Ramos (cell line): ENCODE measurements around the gene FAM111A.
"Not testable (repeated sequence)": the region's sequence is repeated elsewhere in the genome, so short reads cannot be mapped to it uniquely, and the experiment has no call there.

ENCODE experiments used
- in situ Hi-C: fragments of 300-500 bp; cut with MboI; formaldehyde crosslinking; loops from one replicate; pipeline ENCODE4 v1.14.3; 2022; ENCODE audit warnings: low sequenced_read_pairs; ENCODE audit not compliant: unreplicated experiment

The FAM111A gene, protein sequence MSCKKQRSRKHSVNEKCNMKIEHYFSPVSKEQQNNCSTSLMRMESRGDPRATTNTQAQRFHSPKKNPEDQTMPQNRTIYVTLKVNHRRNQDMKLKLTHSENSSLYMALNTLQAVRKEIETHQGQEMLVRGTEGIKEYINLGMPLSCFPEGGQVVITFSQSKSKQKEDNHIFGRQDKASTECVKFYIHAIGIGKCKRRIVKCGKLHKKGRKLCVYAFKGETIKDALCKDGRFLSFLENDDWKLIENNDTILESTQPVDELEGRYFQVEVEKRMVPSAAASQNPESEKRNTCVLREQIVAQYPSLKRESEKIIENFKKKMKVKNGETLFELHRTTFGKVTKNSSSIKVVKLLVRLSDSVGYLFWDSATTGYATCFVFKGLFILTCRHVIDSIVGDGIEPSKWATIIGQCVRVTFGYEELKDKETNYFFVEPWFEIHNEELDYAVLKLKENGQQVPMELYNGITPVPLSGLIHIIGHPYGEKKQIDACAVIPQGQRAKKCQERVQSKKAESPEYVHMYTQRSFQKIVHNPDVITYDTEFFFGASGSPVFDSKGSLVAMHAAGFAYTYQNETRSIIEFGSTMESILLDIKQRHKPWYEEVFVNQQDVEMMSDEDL

DNA sequence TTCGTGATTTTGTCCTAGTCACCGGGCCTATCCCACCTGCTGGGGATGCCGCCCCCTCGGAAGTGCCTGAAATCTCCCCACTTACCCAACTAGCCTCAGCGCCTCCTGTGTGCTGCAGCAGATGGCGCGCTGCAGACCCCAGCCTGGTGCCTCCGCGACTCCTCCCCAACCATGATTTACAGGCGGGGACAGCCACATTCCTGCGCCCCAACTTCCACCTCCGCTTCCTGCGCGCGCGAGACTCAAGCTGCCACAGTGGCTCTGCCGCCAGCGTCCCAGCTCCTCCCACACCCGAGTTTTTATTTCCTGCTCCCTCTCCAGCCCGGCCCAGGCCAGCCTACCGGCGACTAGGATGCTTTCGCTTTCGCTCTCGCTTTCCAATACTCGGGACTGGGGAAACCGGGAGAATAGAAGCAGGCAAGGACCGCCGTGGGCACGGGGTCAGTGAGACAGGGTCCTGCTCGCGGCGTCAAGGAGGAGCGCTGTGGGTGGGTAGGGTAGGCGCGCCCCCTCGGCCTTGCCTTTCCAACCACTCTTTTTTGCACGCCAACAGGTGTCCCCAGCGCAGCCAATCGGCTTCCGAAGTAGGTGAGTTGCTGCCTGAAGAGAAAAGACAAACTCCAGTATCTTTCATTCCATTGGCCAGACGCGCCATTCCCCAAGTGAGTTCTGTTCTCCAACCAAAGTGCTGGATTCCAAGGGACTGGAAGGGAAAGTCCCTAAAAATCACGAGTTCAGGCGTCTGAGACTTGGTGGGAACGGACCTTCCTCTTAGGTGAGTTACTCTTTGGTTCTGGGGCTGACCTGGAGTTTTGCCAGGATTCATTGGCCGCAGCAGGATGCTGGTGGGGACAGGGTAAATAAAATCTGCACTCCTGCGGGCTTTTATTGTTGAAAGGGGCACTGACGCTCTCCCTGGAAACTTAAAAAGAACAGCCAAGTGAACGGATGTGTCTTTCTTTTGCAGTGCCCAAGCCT is at the start of gene FAM111A:
Gene FAM111A (plus strand): TSS at position 327 of the 978 bp plus-strand sequence. CDS start 6,017 bp downstream, outside the sequence.
- in situ Hi-C loops = no loop called here

DNA sequence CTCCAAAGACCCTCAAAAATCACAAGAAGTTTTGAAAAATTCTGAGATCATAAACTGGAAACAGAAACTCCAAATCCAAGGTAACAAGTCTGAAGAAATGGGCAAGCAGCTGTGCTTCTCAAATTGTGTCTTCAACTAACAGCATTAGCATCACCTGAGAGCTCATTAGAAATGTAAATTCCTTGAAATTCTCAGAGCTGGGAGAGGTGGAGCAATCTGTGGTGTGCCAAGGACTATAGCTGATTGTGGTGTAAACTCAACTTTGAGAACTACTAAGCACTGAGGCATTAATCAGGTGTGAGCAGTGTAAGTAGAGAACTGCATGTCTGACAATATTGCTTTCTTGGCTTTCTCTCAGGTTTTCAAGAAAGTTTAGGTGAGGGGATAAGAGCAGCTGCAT is 49.1 kb upstream of the FAM111A start:
- in situ Hi-C loops = not testable (repeated sequence)

DNA sequence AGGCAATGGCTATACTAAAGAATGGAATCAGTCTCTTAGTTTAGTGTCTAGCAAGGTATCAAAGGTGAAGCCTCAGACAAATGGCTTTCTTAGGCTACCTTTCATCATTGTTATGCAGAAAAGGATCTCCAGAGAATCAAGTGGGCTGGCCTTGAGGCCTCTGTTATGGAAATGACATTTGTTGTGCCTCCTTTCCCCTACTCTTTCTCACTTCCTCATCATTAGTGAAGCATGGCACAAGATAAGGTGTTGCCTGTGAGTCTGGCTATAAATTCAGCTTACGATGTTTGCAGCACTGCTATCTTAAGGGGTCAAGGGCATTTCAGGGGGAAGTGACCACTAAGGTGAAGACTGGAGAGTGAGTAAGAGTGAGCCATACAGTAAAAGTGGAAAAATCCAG is 47.4 kb upstream of the FAM111A start:
- in situ Hi-C loops = not testable (repeated sequence)

DNA sequence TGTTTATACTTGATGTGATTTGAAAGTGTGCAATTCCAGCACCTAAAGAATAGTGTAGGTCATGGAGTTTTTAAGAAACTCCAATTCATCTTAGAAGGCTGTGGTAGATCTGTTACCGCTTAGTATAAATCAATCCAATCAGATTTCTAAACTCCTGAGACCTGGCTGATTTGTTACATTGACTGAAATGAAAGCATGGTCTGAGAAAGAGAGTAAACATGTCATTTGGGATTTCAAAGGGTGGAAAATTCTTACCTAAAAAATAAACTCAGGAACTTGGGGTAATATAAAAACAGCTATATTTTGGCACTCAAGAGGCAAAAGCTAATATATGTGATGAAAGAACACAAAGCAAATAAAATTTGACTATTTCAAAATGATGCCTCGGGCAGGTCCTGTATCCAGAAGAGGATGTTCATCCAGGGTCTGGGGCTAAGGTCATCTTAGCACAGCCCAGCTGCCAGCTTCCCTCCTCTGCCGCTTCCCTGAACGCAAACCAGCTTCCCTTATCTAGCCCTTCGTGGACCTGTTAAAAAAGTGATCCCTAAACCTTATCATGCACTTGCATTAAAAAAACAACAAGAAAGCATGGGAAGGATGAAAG is 46.6 kb upstream of the FAM111A start:
- in situ Hi-C loops = not testable (repeated sequence)

DNA sequence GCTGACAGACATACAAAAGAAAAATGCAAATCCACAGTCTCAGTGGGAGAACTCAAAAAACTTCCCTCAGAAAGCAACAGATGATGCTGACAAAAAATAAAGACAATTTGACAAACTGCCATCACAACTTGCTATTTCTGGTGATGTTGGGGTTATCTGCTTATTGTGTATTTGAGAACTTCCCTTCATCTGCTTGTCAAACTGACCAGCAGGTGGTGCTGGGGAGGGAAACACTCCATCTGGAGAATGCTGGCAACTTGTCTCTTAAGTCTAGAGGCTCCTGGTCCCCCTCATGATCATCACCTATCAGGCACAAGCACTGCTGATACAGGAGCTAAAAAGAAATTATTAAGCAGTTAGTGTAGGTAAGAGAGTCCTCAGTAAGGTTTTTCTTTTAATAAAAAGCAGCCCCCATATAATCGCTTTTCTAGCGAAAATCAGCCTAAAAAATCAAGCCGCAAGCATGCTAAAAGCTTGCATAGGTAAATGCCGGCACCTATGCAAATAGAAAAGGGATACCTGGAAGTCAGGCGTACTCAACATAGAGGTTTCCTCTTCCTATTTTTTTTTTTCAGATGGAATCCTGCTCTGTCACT is 45.4 kb upstream of the FAM111A start:
- in situ Hi-C loops = no loop called here

DNA sequence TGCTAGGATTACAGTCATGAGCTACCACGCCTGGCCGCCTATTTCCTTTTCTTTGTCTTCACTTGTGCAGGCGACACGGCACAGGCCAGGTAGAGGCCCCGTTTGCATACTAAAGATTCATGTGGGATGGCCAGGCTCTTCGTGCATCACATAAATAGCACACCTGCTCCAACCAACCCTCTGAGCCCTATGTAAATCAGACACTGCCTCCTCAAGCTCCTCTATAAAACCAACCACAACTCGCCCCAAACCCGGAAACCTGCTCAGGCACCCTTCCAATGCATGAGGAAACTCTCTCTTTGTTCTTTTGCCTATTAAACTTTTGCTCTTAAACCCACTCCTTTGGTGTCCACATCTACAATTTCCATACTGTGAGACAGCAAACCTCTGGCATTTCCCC is 44.7 kb upstream of the FAM111A start:
- in situ Hi-C loops = not testable (repeated sequence)

DNA sequence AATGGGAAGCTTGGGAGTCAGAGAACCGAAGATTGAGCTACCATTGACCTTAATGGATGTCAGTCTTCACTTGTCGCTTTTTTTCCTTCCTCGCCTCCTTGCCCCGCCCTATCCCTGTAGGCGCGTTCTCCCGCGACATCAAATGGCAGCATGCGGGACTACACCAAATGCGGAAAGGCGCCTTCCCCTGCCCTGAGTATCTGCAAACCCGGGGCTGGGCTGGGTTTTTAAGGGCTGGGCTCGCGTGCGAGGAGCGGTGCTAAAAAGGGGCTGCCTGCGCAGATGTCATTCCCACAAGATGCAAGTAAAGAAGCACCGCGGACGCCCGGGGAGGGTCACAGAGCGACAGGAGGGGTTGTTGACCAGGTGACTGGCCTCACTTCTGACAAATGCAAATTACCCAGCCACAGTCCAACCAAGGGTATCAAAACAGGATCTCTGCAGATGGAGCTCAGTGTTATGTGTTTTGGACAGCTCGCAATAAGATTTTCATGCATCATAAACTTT is 40.3 kb upstream of the FAM111A start:
- in situ Hi-C loops = loop anchor here (25.0 kb wide), 2 partner anchors 515 to 1810 kb away; partner anchors contain the start of genes LPXN, PRPF19, TMEM109 and TMEM132A

DNA sequence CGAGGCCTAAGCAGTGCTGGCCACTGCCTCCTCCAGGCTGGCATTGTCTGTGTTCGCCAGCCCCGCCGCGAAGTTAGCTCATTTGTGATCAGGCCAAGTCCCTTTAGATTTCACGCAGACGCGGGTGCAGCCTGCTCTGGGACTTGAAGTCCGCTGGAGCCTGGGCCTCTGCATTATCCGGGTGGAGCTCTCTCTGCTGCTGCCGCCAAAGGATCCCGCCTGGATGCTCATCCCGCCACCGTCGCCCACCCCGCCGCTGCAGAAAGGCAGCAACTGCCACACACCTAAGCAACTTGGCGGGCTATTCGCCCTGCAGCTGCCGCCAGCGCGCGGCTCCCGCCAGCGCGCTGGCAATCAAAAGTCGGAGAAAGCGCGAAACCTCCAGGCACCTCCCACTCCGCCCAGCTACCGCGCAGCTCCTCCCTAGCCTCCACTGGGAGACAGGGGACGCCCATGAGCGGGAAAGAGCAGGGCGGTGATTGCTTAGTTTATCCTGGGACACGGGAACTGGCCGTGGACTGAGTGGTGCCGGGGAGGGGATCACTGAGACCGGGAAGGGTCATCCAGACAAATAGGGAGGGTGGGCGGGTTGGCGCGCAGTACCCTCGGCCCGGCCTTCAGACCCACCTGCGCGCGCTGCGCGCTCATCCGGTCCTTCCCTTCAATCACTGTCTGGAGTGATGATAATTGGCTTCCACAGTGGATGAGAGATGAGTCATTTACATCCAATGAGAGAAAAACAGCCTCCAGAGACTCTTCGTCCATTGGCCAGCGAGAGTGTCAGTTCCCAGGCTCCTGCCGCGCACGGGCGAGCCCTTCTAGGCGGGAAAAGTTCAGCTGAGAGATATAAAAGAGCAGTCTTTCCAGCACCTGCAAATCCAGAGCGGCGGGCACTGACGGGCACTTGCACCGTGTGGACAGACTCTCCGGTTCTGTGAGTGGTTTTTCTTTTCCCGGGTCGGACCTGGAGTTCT is 36.0 kb upstream of the FAM111A start, which contains the start of gene FAM111B:
Gene FAM111B (plus strand): TSS at position 875 of the 974 bp plus-strand sequence. CDS start 2,389 bp downstream, outside the sequence.
- in situ Hi-C loops = loop anchor here (25.0 kb wide), 2 partner anchors 519 to 1806 kb away; partner anchors contain the start of genes LPXN, PRPF19, TMEM109 and TMEM132A

DNA sequence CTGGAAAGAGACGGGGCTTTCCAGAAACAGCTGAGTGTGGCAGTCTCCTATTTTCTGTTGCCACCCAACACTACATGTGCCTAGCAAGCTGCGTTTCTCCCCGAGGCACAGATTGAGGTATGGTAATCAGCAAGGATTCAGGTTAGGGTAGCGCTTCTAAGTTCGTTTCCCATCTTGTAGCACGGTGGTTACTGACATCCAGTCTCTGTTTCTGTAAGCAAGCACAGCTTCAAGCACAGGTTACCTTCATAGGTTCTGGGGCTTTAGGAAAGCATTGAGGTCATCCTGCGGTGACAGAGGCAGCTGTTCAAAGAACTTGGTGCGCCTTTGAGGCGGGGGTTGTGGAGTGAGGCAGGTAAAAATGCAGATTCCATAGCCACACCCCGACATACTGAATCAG is 34.9 kb upstream of the FAM111A start:
- in situ Hi-C loops = loop anchor here (25.0 kb wide), 2 partner anchors 520 to 1805 kb away; partner anchors contain the start of genes LPXN, PRPF19, TMEM109 and TMEM132A

DNA sequence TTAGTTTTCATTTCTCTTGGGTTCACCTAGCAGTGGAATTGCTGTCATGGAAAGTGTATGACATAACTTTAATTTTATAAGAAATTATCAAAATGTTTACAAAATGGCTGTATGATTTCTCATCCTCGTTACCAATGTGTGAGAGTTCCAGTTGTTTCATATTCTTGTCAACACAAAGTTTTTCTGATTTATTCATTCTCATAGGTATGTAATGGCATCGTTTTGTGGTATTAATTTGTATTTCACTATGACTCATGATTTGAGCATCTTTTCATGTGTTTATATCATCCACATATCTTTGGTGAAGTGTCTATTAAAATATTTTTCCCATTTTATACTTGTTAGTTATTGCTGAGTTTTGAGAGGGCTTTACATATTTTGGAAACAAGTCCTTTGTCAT is 30.2 kb upstream of the FAM111A start:
- in situ Hi-C loops = loop anchor here (25.0 kb wide), 2 partner anchors 525 to 1800 kb away; partner anchors contain the start of genes LPXN, PRPF19, TMEM109 and TMEM132A

DNA sequence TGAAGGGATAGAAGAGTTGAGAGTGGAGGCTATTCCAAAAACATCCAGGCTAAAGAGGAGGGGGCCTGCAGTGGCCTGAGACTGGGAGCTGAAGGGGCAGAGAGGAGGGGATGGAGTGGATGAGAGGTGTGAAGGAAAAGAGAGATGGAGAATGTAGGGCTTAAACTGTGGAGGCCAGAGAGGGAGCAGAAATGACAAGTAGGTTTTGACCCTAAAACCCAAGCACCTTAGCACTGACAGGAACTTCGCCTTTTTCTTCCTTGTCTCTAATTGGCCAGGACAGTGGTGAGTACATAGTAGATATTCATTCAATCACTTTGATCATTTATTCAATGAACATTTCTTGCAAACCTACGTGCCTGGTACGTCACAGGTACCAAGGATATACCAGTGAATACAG is 28.3 kb upstream of the FAM111A start:
- in situ Hi-C loops = loop anchor here (25.0 kb wide), 2 partner anchors 527 to 1798 kb away; partner anchors contain the start of genes LPXN, PRPF19, TMEM109 and TMEM132A

DNA sequence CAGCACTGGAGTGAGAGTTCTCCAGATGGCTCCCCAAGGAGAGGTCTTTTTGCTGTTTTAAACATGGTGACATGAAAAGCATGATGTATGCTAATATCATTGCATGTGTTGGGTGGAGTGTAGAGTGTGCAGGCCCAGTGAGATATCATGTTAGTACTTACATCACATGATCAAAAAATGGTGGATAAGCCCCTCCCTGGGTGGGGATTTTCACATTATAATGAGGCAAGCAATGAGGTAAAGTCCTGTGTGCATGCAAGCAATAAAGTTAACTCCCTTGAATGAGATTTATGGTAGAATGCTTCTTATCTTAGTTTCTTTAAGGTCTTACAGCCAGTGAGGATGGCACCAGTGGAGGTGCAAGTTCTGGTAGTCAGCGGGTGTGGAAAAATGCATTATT is 27.1 kb upstream of the FAM111A start:
- in situ Hi-C loops = loop anchor here (25.0 kb wide), 2 partner anchors 528 to 1797 kb away; partner anchors contain the start of genes LPXN, PRPF19, TMEM109 and TMEM132A

DNA sequence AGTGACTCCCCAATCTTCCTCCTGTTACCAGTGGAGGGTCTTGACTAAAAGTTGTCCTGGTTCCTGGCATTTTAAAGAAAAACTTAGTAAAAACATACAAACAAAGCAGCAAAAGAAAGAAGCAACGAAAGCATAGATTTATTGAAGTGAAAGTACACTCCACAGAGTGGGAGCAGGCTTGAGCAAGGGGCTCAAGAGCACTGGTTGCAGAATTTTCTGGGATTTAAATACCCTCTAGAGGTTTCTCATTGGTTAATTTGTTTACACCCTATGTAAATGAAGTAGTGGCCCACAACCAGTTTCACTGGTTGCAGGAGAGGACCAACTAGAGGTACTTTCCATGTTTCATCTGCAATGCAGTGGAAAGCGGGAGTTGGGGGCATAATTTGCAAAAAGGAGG is 24.9 kb upstream of the FAM111A start:
- in situ Hi-C loops = loop anchor here (25.0 kb wide), 2 partner anchors 530 to 1795 kb away; partner anchors contain the start of genes LPXN, PRPF19, TMEM109 and TMEM132A

DNA sequence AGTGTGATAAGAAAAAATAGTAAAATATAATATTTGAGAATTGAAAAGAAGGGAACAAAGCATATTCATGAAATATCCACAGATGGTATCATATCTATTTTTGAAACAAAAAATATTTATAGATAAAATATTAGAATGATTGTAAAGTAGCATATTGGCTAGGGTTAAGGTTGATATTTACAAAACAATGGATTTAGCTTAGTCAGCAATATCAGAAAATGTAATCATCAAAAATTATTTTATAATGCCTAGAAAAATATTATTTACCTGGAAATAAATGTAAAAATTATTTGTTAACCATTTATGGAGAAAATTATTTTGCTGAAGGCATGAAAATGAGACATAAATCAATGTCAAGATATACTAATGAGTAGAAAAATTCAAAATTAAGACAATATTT is 22.8 kb upstream of the FAM111A start:
- in situ Hi-C loops = loop anchor here (25.0 kb wide), 2 partner anchors 533 to 1792 kb away; partner anchors contain the start of genes LPXN, PRPF19, TMEM109 and TMEM132A

DNA sequence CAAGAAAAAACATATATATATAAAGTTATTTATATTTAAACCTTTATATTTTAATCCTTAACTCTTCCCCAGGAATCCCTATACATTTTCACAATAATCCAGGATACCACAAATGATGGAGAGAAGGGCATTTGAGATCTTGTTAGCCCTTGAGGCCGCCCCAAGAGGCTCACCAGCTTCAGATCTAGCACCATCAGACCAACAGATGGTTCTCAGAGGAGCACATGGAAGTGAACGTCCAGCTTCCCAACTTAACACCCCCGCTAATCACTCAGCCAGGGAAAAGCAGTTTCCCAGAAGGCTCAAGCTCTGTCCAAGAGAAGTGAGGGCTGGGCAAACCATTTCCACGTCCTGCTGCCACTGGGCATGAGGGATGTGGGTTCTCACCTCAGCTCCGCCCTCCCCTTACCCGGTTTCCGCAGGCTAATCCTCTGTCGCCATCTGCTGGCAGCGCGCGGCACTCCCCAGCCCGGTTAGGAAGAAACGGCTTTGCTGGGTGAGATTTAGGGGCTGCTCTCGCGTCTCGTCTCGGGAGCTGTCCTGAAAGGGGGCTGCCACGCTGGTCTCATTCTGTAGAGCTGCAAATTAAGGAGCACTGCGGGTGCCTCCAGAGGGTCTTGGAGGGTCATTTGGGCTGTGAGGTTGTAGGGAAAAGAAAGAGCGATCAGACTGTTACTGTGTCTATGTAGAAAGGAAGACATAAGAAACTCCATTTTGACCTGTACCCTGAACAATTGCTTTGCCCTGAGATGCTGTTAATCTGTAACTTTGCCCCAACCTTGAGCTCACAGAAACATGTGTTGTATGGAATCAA is 6.8 kb upstream of the FAM111A start:
- in situ Hi-C loops = loop anchor here (10.0 kb wide), 1 partner anchor 81 kb away; no protein-coding TSS in a partner anchor

DNA sequence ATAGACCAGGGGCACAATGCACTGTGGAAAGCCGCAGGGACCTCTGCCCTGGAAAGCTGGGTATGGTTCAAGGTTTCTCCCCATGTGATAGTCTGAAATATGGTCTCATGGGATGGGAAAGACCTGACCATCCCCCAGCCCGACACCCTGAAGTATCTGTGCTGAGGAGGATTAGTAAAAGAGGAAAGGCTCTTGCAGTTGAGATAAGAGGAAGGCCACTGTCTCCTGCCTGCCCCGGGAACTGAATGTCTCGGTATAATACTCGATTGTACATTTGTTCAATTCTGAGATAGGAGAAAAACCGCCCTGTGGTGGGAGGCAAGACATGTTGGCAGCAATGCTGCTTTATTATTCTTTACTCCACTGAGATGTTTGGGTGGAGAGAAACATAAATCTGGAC is 6.1 kb upstream of the FAM111A start:
- in situ Hi-C loops = loop anchor here (10.0 kb wide), 1 partner anchor 82 kb away; no protein-coding TSS in a partner anchor
